Forelimb muscle (tissue), 1 donor: ENCODE results near the gene DLAT. TPM values are rescaled to one million over a fixed set of nuclear protein-coding genes. Genes with fewer than 3 reads are reported as not detected.
A peak's percentile ranks its signal among the peaks of the same experiment; 100 is the strongest.
"Not testable (repeated sequence)": the region's sequence is repeated elsewhere in the genome, so short reads cannot be mapped to it uniquely, and the experiment has no call there.

Experiments used
- DNase-seq: peaks from one replicate; pipeline ENCODE4 v3.0.0-alpha.2; 2013; ENCODE audit warnings: low read depth
- polyA plus RNA-seq: library from polyadenylated mRNA; unstranded; fragments of 120-200 nt; gene quantifications from one replicate; pipeline ENCODE4 v1.2.1, GENCODE V29; 2013; ENCODE audit not compliant: insufficient read length

The DLAT gene
- polyA plus RNA-seq, 1 donor: 39.5 TPM

GRCh38 chr11:112049777-112050176, 24.6 kb downstream of the DLAT start:
- no peak for DNase-seq

- no peak for DNase-seq
Measured at GRCh38 chr11:112050721-112051120, 25.5 kb downstream of the DLAT start.

GRCh38 chr11:112051768-112052167, 26.6 kb downstream of the DLAT start:
- no peak for DNase-seq

GRCh38 chr11:112057170-112057569, 32.0 kb downstream of the DLAT start:
- DNase-seq: no peak

- DNase-seq: no peak
Measured at GRCh38 chr11:112058103-112058502, 32.9 kb downstream of the DLAT start.

- no peak for DNase-seq
Measured at GRCh38 chr11:112062923-112063322, 37.7 kb downstream of the DLAT start.

GRCh38 chr11:112073941-112074811, 49.0 kb downstream of the DLAT start, which contains the start of the genes NKAPD1 and PIH1D2:
Gene NKAPD1, plus strand, starts transcription at chr11:112074299. Its CDS starts 1,276 bp downstream, at chr11:112075575.
Gene PIH1D2, minus strand, starts transcription at chr11:112074017. Its CDS starts 843 bp downstream, at chr11:112073174.
- peak; percentile 57 for DNase-seq

- no peak for DNase-seq
Measured at GRCh38 chr11:112082729-112083128, 57.5 kb downstream of the DLAT start.

- DNase-seq: no peak
Measured at GRCh38 chr11:112085822-112086421, 60.7 kb downstream of the DLAT start.

- peak; percentile 96 for DNase-seq
Measured at GRCh38 chr11:112086422-112087191, 61.4 kb downstream of the DLAT start, which contains the start of the genes SDHD and TIMM8B. Gene SDHD, plus strand, starts transcription at chr11:112086873. Its CDS starts 35 bp downstream, at chr11:112086908. Gene TIMM8B, minus strand, starts transcription at chr11:112086756. Its CDS starts 33 bp downstream, at chr11:112086723.

- no peak for DNase-seq
Measured at GRCh38 chr11:112087212-112087611, 62.0 kb downstream of the DLAT start.

GRCh38 chr11:112095302-112095701, 70.1 kb downstream of the DLAT start:
- DNase-seq: not testable (repeated sequence)

GRCh38 chr11:112096194-112096593, 71.0 kb downstream of the DLAT start:
- no peak for DNase-seq

- no peak for DNase-seq
Measured at GRCh38 chr11:112097734-112098528, 72.7 kb downstream of the DLAT start.

GRCh38 chr11:112100462-112100861, 75.3 kb downstream of the DLAT start:
- no peak for DNase-seq

- no peak for DNase-seq
Measured at GRCh38 chr11:112103446-112103845, 78.2 kb downstream of the DLAT start.

- no peak for DNase-seq
Measured at GRCh38 chr11:112106070-112106469, 80.9 kb downstream of the DLAT start.
